HG03175 (cell line): ENCODE measurements around the gene FKBP5.
"Not testable (repeated sequence)": the region's sequence is repeated elsewhere in the genome, so short reads cannot be mapped to it uniquely, and the experiment has no call there.

ENCODE experiments used
- ATAC-seq: cut with Tn5 transposase; IDR thresholded peaks from one replicate; pipeline ENCODE4 v1.9.1; 2021; ENCODE audit warnings: mild to moderate bottlenecking, moderate library complexity; ENCODE audit not compliant: unreplicated experiment

FKBP5 gene

DNA sequence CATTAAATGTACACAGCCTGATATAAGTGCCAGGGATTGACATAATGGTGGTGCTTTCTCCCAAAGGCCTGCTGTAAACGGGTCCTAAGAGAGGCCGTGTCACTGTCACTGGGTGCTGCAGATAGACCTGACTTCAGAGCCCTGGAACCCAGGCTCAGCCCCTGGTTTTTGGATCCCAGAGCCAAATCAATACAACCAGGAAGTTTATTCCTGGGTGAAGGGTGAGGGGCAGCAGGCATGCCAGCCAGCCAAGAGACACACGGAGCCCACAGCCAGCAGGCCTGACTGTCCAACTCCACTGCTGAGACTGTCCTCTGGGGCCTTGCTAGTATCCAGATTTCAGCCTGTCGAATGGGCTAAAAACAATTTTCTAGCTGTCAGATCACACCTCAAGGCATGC, 35.3 kb upstream of the FKBP5 start:
- no peak for ATAC-seq

DNA sequence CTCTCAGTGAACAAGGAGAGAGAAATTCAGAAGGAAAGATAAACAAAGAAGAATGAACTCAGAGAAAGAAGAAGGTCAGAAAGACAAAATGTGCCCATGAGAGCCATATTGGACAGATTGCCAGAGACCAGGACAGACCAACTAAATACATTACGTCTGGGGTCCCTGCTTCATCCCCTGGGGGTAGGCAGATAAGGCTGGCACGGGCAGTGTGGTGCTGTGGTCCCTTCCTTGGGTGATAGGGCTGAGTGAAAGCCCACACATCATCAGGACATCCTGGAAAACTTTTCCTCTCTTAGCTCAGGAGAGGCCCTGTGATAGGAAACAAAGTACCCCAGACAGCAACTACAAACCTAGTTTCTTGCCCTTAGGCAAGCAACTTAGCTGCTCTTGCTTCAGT, 34.9 kb upstream of the FKBP5 start:
- ATAC-seq = no peak

DNA sequence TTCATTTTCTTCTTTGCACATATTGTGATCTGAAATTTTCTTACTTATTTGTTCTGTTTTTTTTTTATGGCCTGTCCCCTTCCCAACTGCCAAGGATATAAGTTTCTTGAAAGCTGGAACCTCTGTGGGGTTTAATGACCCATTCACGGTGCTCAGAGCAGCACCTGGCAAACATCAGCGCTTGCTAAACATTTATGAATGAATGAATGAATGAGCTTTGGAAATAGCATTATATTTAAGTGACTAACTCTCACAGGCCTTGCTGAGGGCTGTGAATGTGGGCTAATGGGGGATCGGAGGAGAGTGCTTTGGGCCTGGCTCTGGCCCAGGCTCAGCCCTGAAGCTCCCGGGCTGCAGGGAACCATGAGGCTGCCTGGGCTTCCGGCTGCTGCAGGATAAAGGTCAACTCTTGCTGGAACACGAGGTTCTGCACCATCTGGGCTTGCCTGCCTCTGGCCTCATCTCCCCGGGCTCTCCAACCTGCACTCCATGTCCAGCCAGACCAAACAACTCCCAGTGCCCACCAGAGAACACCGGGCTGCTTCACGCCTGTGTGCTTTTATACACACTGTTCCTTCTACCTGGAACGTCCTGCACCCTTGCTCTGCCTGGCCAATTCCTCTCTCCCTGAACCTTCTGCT, 33.5 kb upstream of the FKBP5 start:
- no peak for ATAC-seq

DNA sequence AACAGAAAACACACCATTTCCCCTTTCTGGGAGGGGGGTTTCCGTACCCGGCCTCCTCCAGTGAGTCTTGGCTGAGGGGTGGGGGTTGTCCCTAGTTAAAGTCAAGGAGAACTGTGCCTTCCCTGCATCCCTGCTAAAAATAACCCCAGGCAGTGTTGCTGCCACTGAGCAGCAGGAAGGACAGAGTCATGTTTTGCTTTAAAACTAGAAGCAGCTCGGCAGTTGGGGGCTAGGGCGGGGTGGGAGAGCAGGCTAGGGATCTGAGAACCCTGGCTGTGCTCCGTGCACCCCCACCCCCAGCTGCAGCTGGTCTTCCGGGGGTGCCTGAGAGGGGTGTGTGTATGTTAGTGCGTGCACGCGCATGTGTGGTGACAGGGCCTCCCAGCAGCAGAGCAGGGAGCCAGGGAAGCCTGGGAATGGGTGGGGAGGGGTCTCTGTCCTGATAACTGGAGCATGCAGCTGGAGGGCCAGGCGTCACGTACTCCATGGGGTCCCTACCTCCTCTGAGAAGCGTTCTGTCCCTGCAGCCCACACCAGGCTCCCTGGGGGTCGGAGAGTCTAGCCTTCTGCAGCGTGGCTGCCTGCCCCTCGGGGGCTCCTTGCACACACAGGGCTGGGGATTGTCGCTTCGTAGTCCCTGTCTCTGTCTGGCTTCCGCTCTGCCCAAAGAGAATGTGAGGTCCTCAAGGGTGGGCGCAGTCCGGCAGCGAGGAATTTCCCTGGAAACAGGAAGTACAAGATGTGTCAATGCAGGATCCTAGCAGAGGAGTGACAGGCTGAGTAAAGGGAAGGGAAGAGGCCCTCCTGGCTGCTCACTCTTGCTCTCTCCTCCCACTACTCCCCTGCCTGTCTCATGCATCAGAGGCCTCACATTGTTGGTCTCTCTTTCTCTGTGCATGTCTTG, 31.4 kb upstream of the FKBP5 start:
- ATAC-seq = no peak

DNA sequence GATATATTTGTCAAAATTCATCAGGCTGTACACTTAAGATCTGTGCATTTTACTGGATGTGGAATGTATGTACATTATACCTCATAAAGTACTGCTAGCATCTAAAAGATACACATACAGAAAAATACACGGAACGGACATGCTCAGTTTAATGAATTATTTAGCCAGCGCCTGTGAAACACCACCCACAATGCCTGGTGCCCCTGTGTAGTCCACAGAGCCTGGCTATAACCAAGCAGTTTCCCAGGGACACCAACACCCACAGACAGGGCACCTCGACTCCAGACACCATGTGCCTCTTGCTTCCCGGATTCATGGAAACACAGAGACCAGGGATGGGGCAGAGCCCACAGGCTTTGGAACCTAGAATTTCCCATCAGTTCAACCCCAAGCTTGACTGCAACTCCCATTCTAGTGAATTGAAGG, 30.7 kb upstream of the FKBP5 start:
- ATAC-seq = no peak

DNA sequence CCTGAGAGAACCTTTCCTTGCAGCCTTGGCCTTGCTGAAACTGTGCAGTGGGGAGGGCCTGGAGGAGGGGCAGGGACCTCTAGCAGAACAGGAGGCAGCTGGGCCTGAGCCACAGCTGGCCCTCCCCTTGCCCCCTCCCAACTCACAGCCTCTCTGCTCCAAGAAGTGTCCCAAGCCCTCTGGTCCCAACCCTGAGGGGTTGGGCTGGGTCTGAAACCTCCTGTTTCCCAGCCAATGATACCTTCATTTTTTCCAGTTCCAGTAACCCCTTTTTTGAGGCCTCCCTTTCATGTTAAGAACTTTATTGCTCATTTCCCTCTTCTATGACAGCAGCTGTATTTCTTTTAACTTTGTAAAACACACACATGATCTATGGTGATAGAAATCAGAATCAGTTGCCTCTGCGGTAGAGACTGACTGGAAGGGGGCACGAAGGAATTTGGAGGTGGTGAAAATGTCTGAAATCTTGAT, 30.2 kb upstream of the FKBP5 start:
- no peak for ATAC-seq

DNA sequence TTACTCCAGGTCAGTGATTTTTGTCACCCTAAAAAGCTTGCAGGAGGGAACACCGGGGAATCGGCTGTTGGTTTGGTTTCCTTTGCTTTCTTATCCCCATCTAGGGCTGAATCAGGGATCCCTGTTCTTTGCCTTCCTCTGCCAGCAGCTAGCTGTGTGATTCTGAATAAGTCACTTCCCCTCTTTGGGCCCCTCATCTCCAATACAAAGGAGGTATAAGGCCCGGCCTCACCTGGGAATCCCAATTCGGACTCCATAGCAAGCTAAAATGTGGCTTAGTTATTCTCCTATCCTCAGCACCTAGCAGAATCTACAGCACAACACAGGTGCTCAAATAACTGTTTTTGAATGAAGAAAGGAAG, 29.6 kb upstream of the FKBP5 start:
- ATAC-seq = no peak

DNA sequence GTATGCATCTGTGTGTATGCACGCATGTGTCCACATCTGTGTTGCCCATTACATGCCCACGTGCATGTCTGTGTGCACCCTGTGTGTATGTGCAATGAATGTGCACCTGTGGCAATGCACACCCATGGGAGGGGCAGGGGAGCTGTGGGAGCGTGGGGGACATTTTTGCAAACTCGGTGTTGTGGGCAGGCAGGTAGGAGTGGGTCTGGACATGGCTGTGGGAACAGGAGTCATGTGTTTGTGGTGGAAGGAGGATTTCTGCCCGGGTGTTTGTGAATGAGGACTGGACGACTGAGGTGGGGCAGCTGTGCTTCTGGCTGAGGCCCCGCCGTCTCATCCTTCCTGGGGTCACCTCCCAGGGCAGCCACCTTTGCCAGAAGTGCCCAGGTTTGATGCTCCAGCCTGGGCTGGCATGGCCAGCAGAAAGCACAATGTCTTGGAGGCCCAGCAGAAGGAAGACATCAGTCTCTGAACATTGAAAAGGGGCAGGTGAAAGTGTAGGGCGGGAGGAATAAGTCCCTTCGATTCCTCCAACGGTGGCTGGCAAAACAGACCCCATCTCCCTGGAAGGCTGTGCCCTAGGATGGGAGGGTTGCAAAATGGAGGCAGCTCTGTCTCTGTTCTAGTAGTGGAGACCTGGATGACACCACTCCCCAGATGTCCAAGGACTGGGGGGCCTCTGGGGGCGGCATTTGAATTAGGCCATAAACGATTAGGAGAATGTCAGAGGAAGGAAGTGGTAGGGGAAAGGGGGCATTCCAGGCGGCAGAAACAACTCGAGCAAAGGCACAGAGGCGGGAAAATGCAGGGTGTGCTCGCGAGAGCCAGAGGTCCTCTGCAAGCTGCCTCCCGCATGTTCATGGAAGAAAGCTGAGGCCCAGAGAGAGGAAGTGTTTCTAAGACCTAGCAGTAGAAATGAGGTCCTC, 29.0 kb upstream of the FKBP5 start:
- ATAC-seq = no peak

DNA sequence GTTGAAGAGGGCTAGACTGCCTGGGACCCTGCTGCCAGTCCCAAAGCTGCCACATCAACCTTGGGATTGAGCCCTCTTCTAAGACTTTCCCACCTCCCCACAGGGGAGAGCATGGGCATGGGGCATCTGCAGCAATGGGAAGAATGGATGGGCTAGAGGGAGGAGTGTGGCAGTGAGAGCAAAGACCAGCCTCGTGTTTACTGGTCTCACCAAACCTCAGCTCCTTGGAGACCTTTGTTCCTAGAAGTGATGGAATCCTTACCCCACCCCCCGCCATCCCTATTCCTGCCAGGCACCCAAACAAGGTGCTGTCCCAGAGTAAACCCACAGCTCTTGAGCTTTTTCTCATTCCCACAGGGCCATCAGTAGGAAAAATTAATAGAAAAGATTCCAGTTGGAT, 28.1 kb upstream of the FKBP5 start:
- ATAC-seq = no peak

DNA sequence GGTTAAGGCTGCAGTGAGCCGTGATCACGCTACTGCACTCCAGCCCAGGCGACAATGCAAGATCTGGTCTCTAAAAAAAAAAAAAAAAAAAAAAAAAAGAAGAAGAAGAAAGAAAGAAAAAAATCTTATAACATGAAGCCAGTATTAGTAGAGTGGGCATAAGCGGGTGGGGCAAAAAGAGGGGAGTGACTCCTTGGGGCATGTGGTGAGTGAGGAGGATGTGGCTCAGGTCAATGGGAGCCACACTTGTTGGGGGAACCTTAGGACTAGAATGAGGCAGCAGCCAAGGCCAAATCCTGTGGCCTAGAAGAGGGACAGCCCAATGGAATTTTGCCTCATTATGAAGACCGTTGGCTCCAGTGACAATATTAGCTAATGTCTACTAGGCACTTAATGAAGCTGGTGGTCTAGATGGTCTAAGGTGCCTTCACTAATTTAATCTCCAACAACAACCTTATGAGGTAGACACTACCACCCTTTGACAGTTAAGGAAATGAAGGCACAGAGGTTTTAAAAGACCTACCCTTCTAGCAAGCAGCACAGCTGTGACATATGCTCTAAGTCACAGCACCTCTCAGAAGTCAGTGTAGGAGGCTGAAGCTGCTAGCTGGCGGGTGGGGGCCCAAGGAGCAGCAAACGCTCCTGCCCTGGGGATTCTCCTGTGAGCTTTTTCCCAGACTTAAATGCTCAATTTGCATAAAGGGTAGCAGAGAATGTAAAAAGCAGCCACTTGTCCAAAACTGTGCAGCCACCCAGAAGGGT, 24.5 kb upstream of the FKBP5 start:
- ATAC-seq = no peak

DNA sequence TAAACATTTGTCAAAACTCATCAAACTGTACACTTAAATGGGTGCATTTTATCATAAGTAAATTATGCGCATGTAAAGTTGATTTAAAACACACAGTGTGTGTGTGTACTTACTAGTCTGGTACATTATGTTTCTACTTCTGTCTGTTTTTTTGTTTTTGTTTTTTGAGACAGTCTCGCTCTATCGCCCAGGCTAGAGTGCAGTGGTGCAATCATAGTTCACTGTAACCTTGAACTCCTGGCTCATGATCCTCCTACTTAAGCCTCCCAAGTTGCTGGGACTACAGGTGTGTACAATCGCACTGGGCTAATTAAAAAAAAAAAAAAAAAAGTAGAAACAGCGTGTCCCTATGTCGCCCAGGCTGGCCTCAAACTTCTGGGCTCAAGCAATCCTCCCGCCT, 23.0 kb upstream of the FKBP5 start:
- ATAC-seq = no peak

DNA sequence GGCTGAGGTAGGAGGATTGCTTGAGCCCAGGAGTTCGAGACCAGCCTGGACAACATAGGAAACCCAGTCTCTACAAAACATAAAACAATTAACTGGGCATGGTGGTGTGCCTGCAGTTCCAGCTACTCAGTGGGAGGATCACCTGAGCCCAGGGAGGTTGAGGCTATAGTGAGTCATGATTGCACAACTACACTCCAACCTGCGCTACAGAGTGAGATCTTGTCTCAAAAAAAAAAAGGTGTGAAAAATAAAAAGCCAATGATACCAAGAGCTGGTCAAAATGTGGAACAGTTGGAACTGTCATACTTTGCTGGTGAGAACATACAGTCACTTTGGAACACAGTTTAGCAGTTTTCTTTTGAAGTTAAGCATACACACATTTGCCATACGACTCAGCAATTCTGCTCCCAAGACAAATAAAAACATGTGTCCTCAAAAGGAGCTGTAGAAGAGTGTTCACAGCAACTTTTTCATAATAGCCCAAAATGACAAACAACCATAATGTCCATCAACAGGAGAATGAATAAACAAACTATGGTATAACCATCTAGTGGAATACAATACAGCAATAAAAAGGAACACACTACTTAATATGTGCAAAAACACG, 21.6 kb upstream of the FKBP5 start:
- no peak for ATAC-seq

DNA sequence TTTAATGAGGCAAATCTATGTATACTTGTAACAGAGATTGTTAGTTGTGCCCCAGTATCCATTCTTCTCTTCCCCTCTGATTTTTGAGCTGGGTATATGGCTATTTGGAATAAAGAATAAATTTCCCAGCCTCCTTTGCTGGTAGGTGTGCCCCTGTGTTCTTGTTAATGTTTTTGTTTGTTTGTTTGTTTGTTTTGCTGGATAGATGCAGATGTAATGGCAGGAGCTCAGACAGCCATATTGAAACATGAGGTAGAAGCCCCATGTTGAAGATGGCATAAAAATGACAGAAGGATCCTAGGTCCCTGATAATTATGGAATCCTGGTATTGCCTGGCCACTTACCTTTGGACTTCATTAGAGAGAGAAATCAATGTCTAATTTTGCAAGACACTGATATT, 19.9 kb upstream of the FKBP5 start:
- no peak for ATAC-seq

DNA sequence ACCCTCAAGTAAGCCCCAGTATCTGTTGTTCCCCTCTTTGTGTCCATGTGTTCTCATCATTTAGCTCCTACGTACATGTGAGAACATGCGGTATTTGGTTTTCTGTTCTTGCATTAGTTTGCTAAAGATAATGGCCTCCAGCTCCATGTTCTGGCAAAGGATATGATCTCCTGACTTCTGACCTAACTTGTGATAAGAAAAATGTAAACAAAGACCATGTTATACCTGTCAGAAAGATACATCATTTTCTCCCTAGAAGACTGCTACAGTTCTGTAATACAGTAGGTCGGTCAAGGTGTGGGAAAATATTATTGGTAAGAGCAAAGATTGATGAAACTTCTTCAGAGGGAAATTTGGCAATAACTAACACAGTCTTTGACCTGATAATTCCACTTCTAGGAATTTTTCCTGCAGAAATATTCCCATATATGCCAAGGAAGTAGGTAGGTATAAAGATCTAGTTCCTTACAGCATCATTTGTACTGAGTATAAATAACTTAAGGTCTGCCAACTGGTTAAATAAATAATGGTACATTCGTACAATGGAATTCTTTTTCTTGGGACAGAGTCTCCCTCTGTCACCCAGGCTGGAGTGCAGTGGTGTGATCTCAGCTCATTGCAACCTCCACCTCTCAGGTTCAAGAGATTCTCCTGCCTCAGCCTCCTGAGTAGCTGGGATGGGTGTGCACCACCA, 19.1 kb upstream of the FKBP5 start:
- no peak for ATAC-seq

DNA sequence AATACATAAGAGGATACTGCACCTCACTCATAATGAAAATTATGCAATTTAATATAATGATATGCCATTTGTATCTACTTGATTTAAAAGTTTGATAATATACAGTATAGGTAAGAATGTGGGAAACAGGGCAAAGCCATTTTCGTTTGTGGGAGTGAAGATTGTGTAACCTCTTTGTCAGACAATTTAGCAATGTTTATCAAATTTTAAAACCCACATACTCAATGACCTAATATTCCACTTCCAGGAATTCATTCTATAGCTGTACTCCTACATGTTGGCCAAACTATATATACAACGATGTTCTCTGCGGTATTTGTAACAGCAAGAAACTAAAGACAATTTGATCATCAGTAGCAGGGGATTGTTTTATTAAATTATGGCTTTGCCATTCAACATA, 17.8 kb upstream of the FKBP5 start:
- ATAC-seq = no peak

DNA sequence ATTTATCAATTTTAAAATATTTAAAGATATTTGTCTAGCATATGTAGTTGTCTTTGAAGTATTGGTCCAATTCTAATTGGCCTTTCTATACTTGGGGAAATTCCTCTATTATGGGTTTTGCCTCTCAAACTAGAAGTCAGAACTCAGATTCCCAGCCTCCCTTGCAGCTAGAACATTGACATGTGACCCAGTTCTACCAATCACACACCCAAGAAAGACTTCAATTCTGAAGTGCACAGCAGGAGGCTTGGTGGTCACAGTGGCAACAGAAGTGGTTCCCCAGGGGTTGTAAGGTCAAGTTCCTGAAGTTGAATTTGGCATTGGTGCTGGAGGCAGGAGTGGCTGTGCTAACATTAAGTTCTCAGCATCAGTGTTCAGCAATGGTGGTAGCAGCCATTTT, 14.8 kb upstream of the FKBP5 start:
- no peak for ATAC-seq

DNA sequence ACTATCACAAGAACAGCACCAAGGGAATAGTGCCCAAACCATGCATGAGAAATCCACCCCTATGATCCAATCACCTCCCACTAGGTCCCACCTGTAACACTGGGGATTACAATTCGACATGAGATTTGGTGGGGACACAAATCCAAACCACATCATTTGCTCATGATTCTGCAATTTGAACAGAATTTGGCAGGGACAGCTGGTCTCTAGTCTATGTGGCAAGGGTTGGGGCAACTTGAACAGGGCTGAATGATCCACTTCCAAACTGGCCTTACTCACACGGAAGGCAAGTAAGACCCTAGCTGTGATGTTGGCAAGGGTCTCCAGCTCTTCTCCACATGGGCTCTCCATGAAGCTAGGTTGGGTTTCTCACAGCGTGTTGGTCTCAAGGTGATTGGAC, 10.1 kb upstream of the FKBP5 start:
- no peak for ATAC-seq

DNA sequence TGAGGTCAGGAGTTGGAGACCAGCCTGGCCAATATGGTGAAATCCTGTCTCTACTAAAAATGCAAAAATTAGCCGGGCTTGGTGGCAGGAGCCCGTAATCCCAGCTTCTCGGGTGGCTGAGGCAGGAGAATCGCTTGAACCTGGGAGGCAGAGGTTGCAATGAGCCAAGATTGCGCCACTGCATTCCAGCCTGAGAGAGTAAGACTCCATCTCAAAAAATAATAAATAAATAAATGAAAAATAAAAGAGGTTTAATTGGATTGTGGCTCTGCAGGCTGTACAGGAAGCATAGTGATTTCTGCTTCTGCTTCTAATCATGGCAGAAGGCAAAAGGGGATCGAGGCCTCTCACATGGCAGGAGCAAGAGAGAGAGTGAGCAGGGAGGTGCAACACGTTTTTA, 9.7 kb upstream of the FKBP5 start:
- not testable (repeated sequence) for ATAC-seq

DNA sequence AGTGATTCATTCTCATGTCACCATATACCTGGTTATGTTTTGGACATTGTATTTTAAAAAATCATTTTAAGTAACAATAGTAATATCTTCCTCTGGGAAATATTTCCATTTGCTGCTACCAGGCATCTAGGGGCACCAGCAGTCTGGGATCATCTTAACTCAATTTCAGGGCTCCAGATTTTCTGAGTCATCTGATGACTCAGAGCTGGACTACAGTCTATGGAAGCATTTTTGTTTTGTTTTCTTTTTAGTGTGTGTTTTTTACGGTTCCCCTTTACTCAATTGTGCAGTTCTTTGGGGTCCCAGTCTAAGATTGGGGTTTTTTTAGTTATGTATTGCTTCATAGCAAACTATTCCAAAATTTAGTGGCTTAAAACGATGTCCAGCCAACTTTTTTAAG, 5.7 kb upstream of the FKBP5 start:
- ATAC-seq = no peak
